ENCODE results near the gene HAGHL.
A peak's percentile ranks its signal among the peaks of the same experiment; 100 is the strongest.

The HAGHL gene

GRCh38 chr16:703406-703805 is 23.5 kb upstream of the HAGHL start:
- Histone ChIP-seq H3K9me3 (ENCODE audit: control insufficient read depth, insufficient read depth, low read length) (no peaks in the 10 kb centered on the region), H3K4me1 (ENCODE audit: control insufficient read depth, insufficient read depth, low read length) (no peaks in the 10 kb centered on the region), H3K27ac (ENCODE audit: low read depth, low read length) (no peak overlapping the region), H3K27me3 (ENCODE audit: control insufficient read depth, insufficient read depth, low read length) (peaks cover 94% of the 10 kb centered on the region), H3K36me3 (ENCODE audit: control insufficient read depth, insufficient read depth, low read length) (no peaks in the 10 kb centered on the region), H3K9ac (ENCODE audit: low read depth, low read length) (no peak overlapping the region), H3K4me3 (ENCODE audit: low read depth, low read length) (no peak overlapping the region)

GRCh38 chr16:704047-704446 is 22.9 kb upstream of the HAGHL start:
- Histone ChIP-seq H3K36me3 (ENCODE audit: control insufficient read depth, insufficient read depth, low read length) (no peaks in the 10 kb centered on the region), H3K27me3 (ENCODE audit: control insufficient read depth, insufficient read depth, low read length) (peaks cover 96% of the 10 kb centered on the region)

GRCh38 chr16:704552-705380 is 22.1 kb upstream of the HAGHL start:
- no peaks in the 10 kb centered on the region; the same call in 1 of the 2 replicates for H3K4me1 ChIP-seq (ENCODE audit: control insufficient read depth, insufficient read depth, low read length)
- no peaks in the 10 kb centered on the region for H3K36me3 ChIP-seq (ENCODE audit: control insufficient read depth, insufficient read depth, low read length)
- no peaks in the 10 kb centered on the region for H3K9me3 ChIP-seq (ENCODE audit: control insufficient read depth, insufficient read depth, low read length)
- H3K27ac ChIP-seq (ENCODE audit: low read depth, low read length), result no peak overlapping the region
- H3K4me3 ChIP-seq (ENCODE audit: low read depth, low read length), result peak overlapping the region; percentile 35; the same call in 1 of the 2 replicates
- H3K27me3 ChIP-seq (ENCODE audit: control insufficient read depth, insufficient read depth, low read length), result peaks cover 95% of the 10 kb centered on the region
- H3K9ac ChIP-seq (ENCODE audit: low read depth, low read length), result no peak overlapping the region

More at GRCh38 chr16:704047-704446, 22.9 kb upstream of the HAGHL start:
- Histone ChIP-seq H3K9ac (ENCODE audit: low read depth, low read length) (no peak overlapping the region), H3K9me3 (ENCODE audit: control insufficient read depth, insufficient read depth, low read length) (no peaks in the 10 kb centered on the region), H3K4me1 (ENCODE audit: control insufficient read depth, insufficient read depth, low read length) (no peaks in the 10 kb centered on the region), H3K27ac (ENCODE audit: low read depth, low read length) (no peak overlapping the region), H3K4me3 (ENCODE audit: low read depth, low read length) (no peak overlapping the region)

GRCh38 chr16:705431-706188 is 21.3 kb upstream of the HAGHL start, which contains the start of gene FBXL16:
FBXL16 (minus strand) TSS chr16:705801; CDS start chr16:697405, 8,396 bp downstream.
- H3K9ac ChIP-seq (ENCODE audit: low read depth, low read length), result no peak within 1 kb of the TSS
- H3K9me3 ChIP-seq (ENCODE audit: control insufficient read depth, insufficient read depth, low read length), result no peaks in the 10 kb centered on the region
- peaks cover 87% of the 10 kb centered on the region for H3K27me3 ChIP-seq (ENCODE audit: control insufficient read depth, insufficient read depth, low read length)
- peak within 1 kb of the TSS; percentile 57 for H3K4me3 ChIP-seq (ENCODE audit: low read depth, low read length)
- H3K36me3 ChIP-seq (ENCODE audit: control insufficient read depth, insufficient read depth, low read length), result no peaks in the 10 kb centered on the region
- H3K4me1 ChIP-seq (ENCODE audit: control insufficient read depth, insufficient read depth, low read length), result peaks cover 2% of the 10 kb centered on the region; the same call in 1 of the 2 replicates
- no peak within 1 kb of the TSS for H3K27ac ChIP-seq (ENCODE audit: low read depth, low read length)

- H3K9me3 ChIP-seq (ENCODE audit: control insufficient read depth, insufficient read depth, low read length), result no peaks in the 10 kb centered on the region
- H3K27me3 ChIP-seq (ENCODE audit: control insufficient read depth, insufficient read depth, low read length), result peaks cover 79% of the 10 kb centered on the region
- H3K36me3 ChIP-seq (ENCODE audit: control insufficient read depth, insufficient read depth, low read length), result no peaks in the 10 kb centered on the region
- no peak overlapping the region for H3K27ac ChIP-seq (ENCODE audit: low read depth, low read length)
- peaks cover 2% of the 10 kb centered on the region; the same call in 1 of the 2 replicates for H3K4me1 ChIP-seq (ENCODE audit: control insufficient read depth, insufficient read depth, low read length)
- peak overlapping the region; percentile 49 for H3K4me3 ChIP-seq (ENCODE audit: low read depth, low read length)
- H3K9ac ChIP-seq (ENCODE audit: low read depth, low read length), result no peak overlapping the region
Measured at GRCh38 chr16:706189-707061, 20.5 kb upstream of the HAGHL start.

- no peaks in the 10 kb centered on the region for H3K36me3 ChIP-seq (ENCODE audit: control insufficient read depth, insufficient read depth, low read length)
- H3K9ac ChIP-seq (ENCODE audit: low read depth, low read length), result no peak overlapping the region
- H3K27ac ChIP-seq (ENCODE audit: low read depth, low read length), result no peak overlapping the region
- peak overlapping the region; percentile 49; the same call in 1 of the 2 replicates for H3K4me3 ChIP-seq (ENCODE audit: low read depth, low read length)
- peaks cover 2% of the 10 kb centered on the region; the same call in 1 of the 2 replicates for H3K4me1 ChIP-seq (ENCODE audit: control insufficient read depth, insufficient read depth, low read length)
- H3K9me3 ChIP-seq (ENCODE audit: control insufficient read depth, insufficient read depth, low read length), result no peaks in the 10 kb centered on the region
- H3K27me3 ChIP-seq (ENCODE audit: control insufficient read depth, insufficient read depth, low read length), result peaks cover 72% of the 10 kb centered on the region
Measured at GRCh38 chr16:707062-707538, 19.8 kb upstream of the HAGHL start.

GRCh38 chr16:708019-708418 is 18.9 kb upstream of the HAGHL start:
- H3K4me3 ChIP-seq (ENCODE audit: low read depth, low read length), result no peak overlapping the region
- H3K4me1 ChIP-seq (ENCODE audit: control insufficient read depth, insufficient read depth, low read length), result peaks cover 2% of the 10 kb centered on the region; the same call in 1 of the 2 replicates
- H3K9ac ChIP-seq (ENCODE audit: low read depth, low read length), result no peak overlapping the region
- H3K36me3 ChIP-seq (ENCODE audit: control insufficient read depth, insufficient read depth, low read length), result no peaks in the 10 kb centered on the region
- H3K27ac ChIP-seq (ENCODE audit: low read depth, low read length), result no peak overlapping the region
- H3K27me3 ChIP-seq (ENCODE audit: control insufficient read depth, insufficient read depth, low read length), result peaks cover 63% of the 10 kb centered on the region
- no peaks in the 10 kb centered on the region for H3K9me3 ChIP-seq (ENCODE audit: control insufficient read depth, insufficient read depth, low read length)

- H3K9me3 ChIP-seq (ENCODE audit: control insufficient read depth, insufficient read depth, low read length), result no peaks in the 10 kb centered on the region
- peaks cover 58% of the 10 kb centered on the region for H3K27me3 ChIP-seq (ENCODE audit: control insufficient read depth, insufficient read depth, low read length)
- no peak overlapping the region for H3K9ac ChIP-seq (ENCODE audit: low read depth, low read length)
- no peak overlapping the region for H3K27ac ChIP-seq (ENCODE audit: low read depth, low read length)
- H3K4me1 ChIP-seq (ENCODE audit: control insufficient read depth, insufficient read depth, low read length), result peaks cover 2% of the 10 kb centered on the region; the same call in 1 of the 2 replicates
- H3K4me3 ChIP-seq (ENCODE audit: low read depth, low read length), result no peak overlapping the region
- H3K36me3 ChIP-seq (ENCODE audit: control insufficient read depth, insufficient read depth, low read length), result no peaks in the 10 kb centered on the region
Measured at GRCh38 chr16:708959-709358, 17.9 kb upstream of the HAGHL start.

GRCh38 chr16:709566-710499 is 17.1 kb upstream of the HAGHL start:
- Histone ChIP-seq H3K27me3 (ENCODE audit: control insufficient read depth, insufficient read depth, low read length) (peaks cover 55% of the 10 kb centered on the region), H3K9ac (ENCODE audit: low read depth, low read length) (no peak overlapping the region), H3K4me3 (ENCODE audit: low read depth, low read length) (no peak overlapping the region), H3K9me3 (ENCODE audit: control insufficient read depth, insufficient read depth, low read length) (no peaks in the 10 kb centered on the region), H3K27ac (ENCODE audit: low read depth, low read length) (no peak overlapping the region), H3K36me3 (ENCODE audit: control insufficient read depth, insufficient read depth, low read length) (no peaks in the 10 kb centered on the region), H3K4me1 (ENCODE audit: control insufficient read depth, insufficient read depth, low read length) (peaks cover 2% of the 10 kb centered on the region; the same call in 1 of the 2 replicates)

All from HUES48 (cell line).